Hindlimb muscle (tissue), 1 donor: ENCODE measurements around the gene DPP6. TPM values are rescaled to one million over a fixed set of nuclear protein-coding genes. Genes with fewer than 3 reads are reported as not detected.

Source experiments
- DNase-seq: peaks from one replicate; pipeline ENCODE4 v3.0.0-alpha.2; 2013
- polyA plus RNA-seq: library from polyadenylated mRNA; unstranded; fragments of 120-200 nt; gene quantifications from one replicate; pipeline ENCODE4 v1.2.1, GENCODE V29; 2013; ENCODE audit not compliant: insufficient read length

The DPP6 gene
- polyA plus RNA-seq, 1 donor: 2.0 TPM

GRCh38 chr7:154232700-154233099, 180.5 kb downstream of the DPP6 start:
- DNase-seq: no peak

GRCh38 chr7:154241988-154242387, 189.8 kb downstream of the DPP6 start:
- no peak for DNase-seq

GRCh38 chr7:154242709-154243108, 190.5 kb downstream of the DPP6 start:
- no peak for DNase-seq

GRCh38 chr7:154252046-154252445, 199.8 kb downstream of the DPP6 start:
- no peak for DNase-seq

GRCh38 chr7:154253810-154254209, 201.6 kb downstream of the DPP6 start:
- DNase-seq: no peak

GRCh38 chr7:154255324-154255723, 203.1 kb downstream of the DPP6 start:
- no peak for DNase-seq

GRCh38 chr7:154256150-154256549, 204.0 kb downstream of the DPP6 start:
- DNase-seq: no peak

GRCh38 chr7:154259396-154259795, 207.2 kb downstream of the DPP6 start:
- DNase-seq: no peak

GRCh38 chr7:154287356-154287755, 235.2 kb downstream of the DPP6 start:
- DNase-seq: no peak

GRCh38 chr7:154289119-154289518, 236.9 kb downstream of the DPP6 start:
- DNase-seq: no peak

- DNase-seq: no peak
These were observed 244.2 kb downstream of the DPP6 start for GRCh38 chr7:154296443-154296842.

- no peak for DNase-seq
These were observed 247.5 kb downstream of the DPP6 start for GRCh38 chr7:154299736-154300135.

GRCh38 chr7:154302380-154302779, 250.2 kb downstream of the DPP6 start:
- no peak for DNase-seq

GRCh38 chr7:154304231-154304630, 252.0 kb downstream of the DPP6 start:
- no peak for DNase-seq

- DNase-seq: no peak
These were observed 252.8 kb downstream of the DPP6 start for GRCh38 chr7:154304740-154305700.

GRCh38 chr7:154306036-154306435, 253.8 kb downstream of the DPP6 start:
- DNase-seq: no peak

- no peak for DNase-seq
These were observed 256.7 kb downstream of the DPP6 start for GRCh38 chr7:154308928-154309327.

- no peak for DNase-seq
These were observed 257.9 kb downstream of the DPP6 start for GRCh38 chr7:154310114-154310513.

GRCh38 chr7:154324196-154324595, 272.0 kb downstream of the DPP6 start:
- no peak for DNase-seq

GRCh38 chr7:154326421-154326820, 274.2 kb downstream of the DPP6 start:
- DNase-seq: no peak

- no peak for DNase-seq
These were observed 278.1 kb downstream of the DPP6 start for GRCh38 chr7:154330318-154330717.

- DNase-seq: no peak
These were observed 280.8 kb downstream of the DPP6 start for GRCh38 chr7:154332811-154333580.

GRCh38 chr7:154336295-154336694, 284.1 kb downstream of the DPP6 start:
- DNase-seq: no peak
